Adrenal gland (tissue), 5 donors: ENCODE measurements around the gene HOXA1.

ENCODE experiments used
- POLR2A ChIP-seq, 2 donors: fragments of 450-650 bp; IDR thresholded peaks; one replicate each; pipeline ENCODE4 v1.6.1; 2017; ENCODE audit warnings: antibody characterized with exemption in 2 of 2, mild to moderate bottlenecking in 2 of 2, moderate library complexity in 1 of 2
- TF ChIP-seq, protein P1 (sequence below), 6 experiments: fragments of 450-650 bp in 4 of 6; fragments of 200-600 bp in 2 of 6; sonication (generic) in 1 of 6; IDR thresholded peaks; 1 replicate in 5 of 6; 2 replicates in 1 of 6; pipeline versions ENCODE4 v1.5.1 to v1.8.0; 2016 to 2021; ENCODE audit warnings: antibody characterized with exemption in 6 of 6, mild to moderate bottlenecking in 2 of 6, moderate library complexity in 1 of 6
- donor health status: DM: no; HTN: no; CAD: no.

DNA sequence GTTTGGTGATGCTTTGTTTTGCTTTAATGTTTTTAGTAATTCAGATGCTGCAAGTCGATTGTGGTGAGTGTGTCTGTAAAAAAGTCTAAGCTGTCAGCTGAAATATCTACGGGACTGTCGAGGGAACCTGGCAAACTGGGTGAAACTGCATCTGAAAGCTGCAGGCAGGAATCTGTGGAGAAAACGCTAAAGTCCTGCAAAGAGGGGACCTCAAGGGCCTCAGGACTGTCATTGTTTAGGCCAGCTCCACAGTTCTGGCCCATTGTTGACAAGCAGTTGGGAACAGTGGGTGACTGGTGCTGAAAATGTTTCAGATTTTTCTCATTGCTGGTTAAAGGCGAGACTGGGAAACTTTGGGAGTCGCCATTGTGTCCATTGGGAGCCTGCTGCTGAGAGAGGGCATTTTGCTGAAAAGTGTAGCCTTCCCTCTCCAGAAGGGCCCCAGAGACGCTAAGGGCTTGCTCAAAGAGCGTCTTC is 4.9 kb upstream of the HOXA1 start:
- TF ChIP-seq, protein P1, sequence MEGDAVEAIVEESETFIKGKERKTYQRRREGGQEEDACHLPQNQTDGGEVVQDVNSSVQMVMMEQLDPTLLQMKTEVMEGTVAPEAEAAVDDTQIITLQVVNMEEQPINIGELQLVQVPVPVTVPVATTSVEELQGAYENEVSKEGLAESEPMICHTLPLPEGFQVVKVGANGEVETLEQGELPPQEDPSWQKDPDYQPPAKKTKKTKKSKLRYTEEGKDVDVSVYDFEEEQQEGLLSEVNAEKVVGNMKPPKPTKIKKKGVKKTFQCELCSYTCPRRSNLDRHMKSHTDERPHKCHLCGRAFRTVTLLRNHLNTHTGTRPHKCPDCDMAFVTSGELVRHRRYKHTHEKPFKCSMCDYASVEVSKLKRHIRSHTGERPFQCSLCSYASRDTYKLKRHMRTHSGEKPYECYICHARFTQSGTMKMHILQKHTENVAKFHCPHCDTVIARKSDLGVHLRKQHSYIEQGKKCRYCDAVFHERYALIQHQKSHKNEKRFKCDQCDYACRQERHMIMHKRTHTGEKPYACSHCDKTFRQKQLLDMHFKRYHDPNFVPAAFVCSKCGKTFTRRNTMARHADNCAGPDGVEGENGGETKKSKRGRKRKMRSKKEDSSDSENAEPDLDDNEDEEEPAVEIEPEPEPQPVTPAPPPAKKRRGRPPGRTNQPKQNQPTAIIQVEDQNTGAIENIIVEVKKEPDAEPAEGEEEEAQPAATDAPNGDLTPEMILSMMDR (IDR thresholded peaks at IDR 0.05): no peak
- no peak for TF ChIP-seq POLR2A (IDR thresholded peaks at IDR 0.05)
